ENCODE results near the gene MOB3A.
"Not testable (repeated sequence)": the region's sequence is repeated elsewhere in the genome, so short reads cannot be mapped to it uniquely, and the experiment has no call there.

Gene MOB3A

DNA sequence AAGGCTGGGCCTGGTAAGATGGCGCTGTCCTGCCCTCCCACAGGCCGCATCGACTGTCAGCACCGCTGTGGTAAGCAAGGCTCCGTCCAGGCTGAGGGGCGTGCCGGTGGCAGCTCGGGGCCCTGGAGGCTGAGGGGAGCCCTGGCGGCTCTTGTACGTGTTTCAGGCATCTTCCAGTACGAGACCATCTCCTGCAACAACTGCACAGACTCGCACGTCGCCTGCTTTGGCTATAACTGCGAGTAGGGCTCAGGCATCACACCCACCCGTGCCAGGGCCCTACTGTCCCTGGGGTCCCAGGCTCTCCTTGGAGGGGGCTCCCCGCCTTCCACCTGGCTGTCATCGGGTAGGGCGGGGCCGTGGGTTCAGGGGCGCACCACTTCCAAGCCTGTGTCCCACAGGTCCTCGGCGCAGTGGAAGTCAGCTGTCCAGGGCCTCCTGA is 1.8 kb upstream of the MOB3A start:
- CTCF ChIA-PET: no interaction called here
- TF ChIP-seq BHLHE40 (IDR thresholded peaks at IDR 0.05; ENCODE audit: borderline replicate concordance) (no peak), FOXM1 (IDR thresholded peaks at IDR 0.05; ENCODE audit: borderline replicate concordance) (no peak), HDGF (IDR thresholded peaks at IDR 0.05; ENCODE audit: borderline replicate concordance) (no peak), ELF4 (IDR thresholded peaks at IDR 0.05) (no peak), L3MBTL2 (conservative IDR thresholded peaks at IDR 0.05) (no peak), SP1 (IDR thresholded peaks at IDR 0.05) (no peak)
- POLR2A ChIA-PET: no interaction called here
- DNase-seq (ENCODE audit: extremely low spot score): no peak

DNA sequence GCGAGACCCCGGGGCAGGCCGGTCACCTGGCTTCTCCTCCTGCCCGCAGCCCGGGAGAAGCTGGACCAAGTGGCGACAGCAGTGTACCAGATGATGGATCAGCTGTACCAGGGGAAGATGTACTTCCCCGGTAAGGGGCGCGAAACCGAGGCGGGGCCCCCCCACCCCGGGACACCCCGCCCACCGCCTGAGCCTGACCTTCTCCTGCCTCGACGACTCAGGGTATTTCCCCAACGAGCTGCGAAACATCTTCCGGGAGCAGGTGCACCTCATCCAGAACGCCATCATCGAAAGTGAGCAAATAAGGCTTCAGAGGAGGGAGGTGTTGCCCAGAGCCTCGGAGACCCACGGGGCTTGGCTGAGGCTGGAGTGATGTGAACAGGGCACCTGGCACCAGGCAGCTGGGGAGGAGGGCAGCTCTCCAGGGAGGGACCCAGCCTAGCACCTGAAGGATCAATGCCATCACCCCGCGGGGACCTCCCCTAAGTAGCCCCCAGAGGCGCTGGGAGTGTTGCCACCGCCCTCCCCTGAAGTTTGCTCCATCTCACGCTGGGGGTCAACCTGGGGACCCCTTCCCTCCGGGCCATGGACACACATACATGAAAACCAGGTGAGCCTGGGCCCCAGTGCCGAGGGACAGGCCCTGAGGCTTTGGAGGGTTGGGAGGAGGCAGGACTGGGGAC is 1.2 kb upstream of the MOB3A start:
- ChIA-PET POLR2A (no interaction called here), CTCF (no interaction called here)
- no peak for TF ChIP-seq SP1 (IDR thresholded peaks at IDR 0.05)
- TF ChIP-seq CTBP1 (IDR thresholded peaks at IDR 0.05; ENCODE audit: borderline replicate concordance): no peak
- TF ChIP-seq NFRKB (IDR thresholded peaks at IDR 0.05): no peak
- TF ChIP-seq L3MBTL2 (conservative IDR thresholded peaks at IDR 0.05): no peak
- TF ChIP-seq ZNF384 (IDR thresholded peaks at IDR 0.05): no peak
- TF ChIP-seq SUZ12 (IDR thresholded peaks at IDR 0.05): no peak
- TF ChIP-seq TARDBP (IDR thresholded peaks at IDR 0.05): no peak
- no peak for TF ChIP-seq BHLHE40 (IDR thresholded peaks at IDR 0.05; ENCODE audit: borderline replicate concordance)
- TF ChIP-seq ELF4 (IDR thresholded peaks at IDR 0.05): no peak
- TF ChIP-seq FOXA1 (IDR thresholded peaks at IDR 0.05): no peak
- no peak for TF ChIP-seq FOXK2 (IDR thresholded peaks at IDR 0.05)
- TF ChIP-seq HDGF (IDR thresholded peaks at IDR 0.05; ENCODE audit: borderline replicate concordance): no peak
- TF ChIP-seq, protein P1, sequence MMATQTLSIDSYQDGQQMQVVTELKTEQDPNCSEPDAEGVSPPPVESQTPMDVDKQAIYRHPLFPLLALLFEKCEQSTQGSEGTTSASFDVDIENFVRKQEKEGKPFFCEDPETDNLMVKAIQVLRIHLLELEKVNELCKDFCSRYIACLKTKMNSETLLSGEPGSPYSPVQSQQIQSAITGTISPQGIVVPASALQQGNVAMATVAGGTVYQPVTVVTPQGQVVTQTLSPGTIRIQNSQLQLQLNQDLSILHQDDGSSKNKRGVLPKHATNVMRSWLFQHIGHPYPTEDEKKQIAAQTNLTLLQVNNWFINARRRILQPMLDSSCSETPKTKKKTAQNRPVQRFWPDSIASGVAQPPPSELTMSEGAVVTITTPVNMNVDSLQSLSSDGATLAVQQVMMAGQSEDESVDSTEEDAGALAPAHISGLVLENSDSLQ (IDR thresholded peaks at IDR 0.05): no peak
- no peak for TF ChIP-seq FOXM1 (IDR thresholded peaks at IDR 0.05; ENCODE audit: borderline replicate concordance)
- TF ChIP-seq ARNT (IDR thresholded peaks at IDR 0.05): no peak
- TF ChIP-seq LEF1 (IDR thresholded peaks at IDR 0.05; ENCODE audit: borderline replicate concordance): no peak
- no peak for DNase-seq (ENCODE audit: extremely low spot score)

DNA sequence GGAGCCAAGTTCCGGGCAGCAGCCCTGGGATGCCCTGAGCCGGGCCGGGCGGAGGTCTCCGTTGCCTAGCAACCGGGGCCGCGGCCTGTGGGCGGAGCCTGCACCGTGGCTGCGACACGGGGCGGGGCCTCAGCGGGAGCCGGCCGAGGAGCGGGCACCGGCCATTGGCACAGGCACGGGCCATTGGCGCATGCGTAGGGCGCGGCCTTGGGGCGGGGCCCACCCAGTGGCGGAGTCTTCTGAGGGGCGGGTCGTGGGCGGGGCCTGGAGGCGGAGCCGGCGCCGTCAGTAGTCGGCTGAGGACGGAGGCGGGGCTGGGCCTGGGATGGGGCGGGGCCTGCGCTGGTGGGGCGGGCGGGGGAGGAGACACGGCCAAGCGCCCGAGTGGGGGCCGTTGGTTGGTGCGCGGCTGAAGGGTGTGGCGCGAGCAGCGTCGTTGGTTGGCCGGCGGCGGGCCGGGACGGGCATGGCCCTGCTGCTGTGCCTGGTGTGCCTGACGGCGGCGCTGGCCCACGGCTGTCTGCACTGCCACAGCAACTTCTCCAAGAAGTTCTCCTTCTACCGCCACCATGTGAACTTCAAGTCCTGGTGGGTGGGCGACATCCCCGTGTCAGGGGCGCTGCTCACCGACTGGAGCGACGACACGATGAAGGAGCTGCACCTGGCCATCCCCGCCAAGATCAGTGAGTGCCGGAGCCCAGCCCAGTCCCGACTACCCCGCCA is 515 bp upstream of the MOB3A start, which contains the start of gene IZUMO4:
TSS of gene IZUMO4 (plus strand) at position 436 of the 723 bp plus-strand sequence. CDS start at position 467, 31 bp downstream.
- POLR2A ChIA-PET: no interaction called here
- no peak for TF ChIP-seq ZNF384 (IDR thresholded peaks at IDR 0.05)
- TF ChIP-seq NFRKB (IDR thresholded peaks at IDR 0.05): no peak
- CTCF ChIA-PET: no interaction called here
- peak; percentile 99 for DNase-seq (ENCODE audit: extremely low spot score)

DNA sequence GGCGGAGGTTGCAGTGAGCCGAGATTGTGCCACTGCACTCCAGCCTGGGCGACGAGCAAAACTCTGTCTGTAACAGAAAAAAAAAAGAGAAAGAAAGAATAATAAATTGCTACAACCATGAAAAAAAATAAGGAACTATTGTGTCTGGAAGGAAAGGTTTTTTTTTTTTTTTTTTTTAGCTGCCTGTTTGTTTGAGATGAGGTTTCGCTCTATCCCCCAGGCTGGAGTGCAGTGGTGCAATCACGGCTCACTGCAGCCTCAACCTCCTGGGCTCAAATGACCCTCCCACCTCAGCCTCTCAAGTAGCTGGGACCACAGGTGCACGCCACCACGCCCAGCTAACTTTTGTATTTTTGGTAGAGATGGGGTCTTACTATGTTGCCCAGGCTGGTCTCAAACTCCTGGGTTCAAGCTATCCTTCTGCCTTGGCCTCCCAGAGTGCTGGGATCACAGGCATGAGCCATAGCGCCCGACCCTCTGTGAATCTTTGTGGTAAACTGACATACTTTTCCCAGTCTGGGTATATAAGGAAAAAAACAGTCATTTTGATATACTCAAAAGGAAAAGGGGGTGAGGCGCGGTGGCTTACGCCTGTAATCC is 4.1 kb downstream of the MOB3A start:
- POLR2A ChIA-PET: not testable (repeated sequence)

DNA sequence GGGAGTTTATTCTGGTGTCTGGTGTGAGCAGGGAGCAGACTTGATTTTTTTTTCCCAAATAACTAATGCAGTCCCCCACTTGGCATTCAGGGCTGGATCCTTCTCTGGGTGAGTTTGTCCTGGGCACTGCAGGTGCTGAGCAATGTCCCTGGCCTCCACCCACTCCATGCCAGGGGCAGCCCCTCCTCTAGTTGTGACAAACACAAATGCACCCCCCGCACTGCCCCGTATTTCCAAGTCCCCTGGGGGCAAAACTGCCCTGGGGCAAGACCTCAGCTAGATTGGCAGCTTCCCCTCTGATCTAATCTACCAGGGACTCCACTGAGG is 6.4 kb downstream of the MOB3A start:
- CTCF ChIA-PET: interaction anchor here (0.5 kb wide), 1 partner anchor 263 kb away, joined by 3 read pairs; no protein-coding TSS in a partner anchor
- TF ChIP-seq TARDBP (IDR thresholded peaks at IDR 0.05) (no peak), L3MBTL2 (conservative IDR thresholded peaks at IDR 0.05) (no peak), SP1 (IDR thresholded peaks at IDR 0.05) (no peak), LEF1 (IDR thresholded peaks at IDR 0.05; ENCODE audit: borderline replicate concordance) (no peak), CTBP1 (IDR thresholded peaks at IDR 0.05; ENCODE audit: borderline replicate concordance) (no peak), NFRKB (IDR thresholded peaks at IDR 0.05) (no peak), FOXM1 (IDR thresholded peaks at IDR 0.05; ENCODE audit: borderline replicate concordance) (no peak), BHLHE40 (IDR thresholded peaks at IDR 0.05; ENCODE audit: borderline replicate concordance) (no peak), ARNT (IDR thresholded peaks at IDR 0.05) (no peak), HDGF (IDR thresholded peaks at IDR 0.05; ENCODE audit: borderline replicate concordance) (no peak)
- POLR2A ChIA-PET: interaction anchor here (1.5 kb wide), 1 partner anchor 38 kb away, joined by 4 read pairs; no protein-coding TSS in a partner anchor
- DNase-seq (ENCODE audit: extremely low spot score): no peak

More for the DNA sequence above, 4.1 kb downstream of the MOB3A start:
- DNase-seq (ENCODE audit: extremely low spot score); CTCF ChIA-PET: not testable (repeated sequence)

DNA sequence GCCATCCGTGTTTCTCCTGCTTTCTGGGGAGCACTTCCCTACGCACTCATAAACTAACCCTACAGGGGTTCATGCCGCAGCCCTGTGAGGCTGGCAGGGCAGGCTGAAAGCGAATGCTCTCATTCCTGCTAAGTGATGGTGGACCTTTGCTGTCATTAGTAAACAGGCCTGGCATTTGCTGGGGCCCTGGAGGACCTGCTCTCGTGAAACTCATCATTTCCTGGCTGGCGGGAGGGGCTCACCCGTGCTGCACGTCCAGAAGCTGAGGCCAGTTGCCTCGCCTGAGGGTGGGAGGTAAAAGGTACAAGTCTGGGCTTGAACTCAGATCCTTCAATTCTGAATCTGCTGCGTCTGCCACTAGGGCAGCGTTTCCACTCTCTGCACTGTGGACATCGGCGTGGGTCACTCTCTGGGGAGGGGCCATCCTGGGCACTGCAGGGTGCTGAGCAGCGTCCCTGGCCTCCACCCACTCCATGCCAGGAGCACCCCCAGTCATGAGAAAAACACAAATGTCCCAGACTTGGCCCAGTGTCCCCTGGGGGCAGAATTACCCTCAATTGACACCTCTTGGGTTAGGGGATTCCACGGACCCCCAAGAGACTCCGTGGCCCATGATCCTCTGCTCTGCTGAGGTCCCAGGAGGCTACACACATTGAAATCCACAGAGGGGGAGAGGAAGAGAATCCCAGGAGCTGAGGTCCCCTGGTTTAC is 7.0 kb downstream of the MOB3A start:
- ChIA-PET POLR2A (interaction anchor here (1.5 kb wide), 1 partner anchor 37 kb away, joined by 4 read pairs; no protein-coding TSS in a partner anchor), CTCF (interaction anchor here (0.5 kb wide), 1 partner anchor 263 kb away, joined by 3 read pairs; no protein-coding TSS in a partner anchor)
- TF ChIP-seq TARDBP (IDR thresholded peaks at IDR 0.05) (no peak), ZNF384 (IDR thresholded peaks at IDR 0.05) (no peak), L3MBTL2 (conservative IDR thresholded peaks at IDR 0.05) (no peak), HDGF (IDR thresholded peaks at IDR 0.05; ENCODE audit: borderline replicate concordance) (no peak), FOXK2 (IDR thresholded peaks at IDR 0.05) (no peak), CTBP1 (IDR thresholded peaks at IDR 0.05; ENCODE audit: borderline replicate concordance) (no peak), SUZ12 (IDR thresholded peaks at IDR 0.05) (no peak), FOXA1 (IDR thresholded peaks at IDR 0.05) (no peak), ARNT (IDR thresholded peaks at IDR 0.05) (no peak), NFRKB (IDR thresholded peaks at IDR 0.05) (no peak), SP1 (IDR thresholded peaks at IDR 0.05) (no peak), LEF1 (IDR thresholded peaks at IDR 0.05; ENCODE audit: borderline replicate concordance) (no peak), ELF4 (IDR thresholded peaks at IDR 0.05) (no peak), FOXM1 (IDR thresholded peaks at IDR 0.05; ENCODE audit: borderline replicate concordance) (no peak), BHLHE40 (IDR thresholded peaks at IDR 0.05; ENCODE audit: borderline replicate concordance) (no peak)
- TF ChIP-seq, protein P1 (IDR thresholded peaks at IDR 0.05): no peak
- DNase-seq (ENCODE audit: extremely low spot score): no peak

All from HEK293T (cell line).